ENCODE data around the gene ZNF101.
"Not testable (repeated sequence)": the region's sequence is repeated elsewhere in the genome, so short reads cannot be mapped to it uniquely, and the experiment has no call there.

ZNF101 gene

DNA sequence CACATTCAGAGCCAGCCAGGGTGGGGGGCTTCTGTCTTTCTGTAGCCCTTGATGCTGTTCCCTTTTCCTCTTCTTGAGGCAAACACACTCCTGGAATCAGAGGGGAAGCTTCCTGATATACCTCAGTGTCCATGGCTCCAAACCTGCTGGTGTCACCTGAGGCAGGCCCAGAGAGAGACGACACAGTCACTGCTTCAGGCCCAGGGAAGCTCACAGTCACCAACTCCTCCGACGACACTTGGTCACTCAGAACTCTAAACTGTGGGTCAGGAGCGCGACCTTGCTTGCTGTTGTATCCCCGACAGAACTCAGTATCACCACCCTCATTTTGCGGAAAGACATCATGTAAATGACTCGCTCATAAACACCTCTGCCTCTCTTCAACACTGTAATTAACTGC, 6.3 kb upstream of the ZNF101 start:
- no peak for DNase-seq

DNA sequence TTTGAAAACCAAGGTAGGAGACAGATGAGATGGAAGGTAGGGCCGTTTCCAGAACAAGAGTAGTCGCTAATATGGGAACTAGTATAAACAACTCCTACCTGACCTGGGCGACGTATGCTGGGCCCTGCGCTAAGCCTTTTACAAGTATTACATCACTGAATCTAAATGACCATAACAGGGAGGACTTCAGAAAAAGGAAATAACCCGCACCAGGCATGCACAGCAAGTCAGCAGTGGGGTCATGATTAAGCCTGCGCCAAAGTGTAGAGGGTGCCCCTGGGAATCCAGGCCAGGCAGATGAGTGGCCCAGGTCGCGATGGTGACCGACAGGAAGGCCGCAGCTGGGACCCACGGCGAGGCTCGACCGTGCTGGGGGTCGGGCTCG, 5.8 kb upstream of the ZNF101 start:
- DNase-seq: no peak

DNA sequence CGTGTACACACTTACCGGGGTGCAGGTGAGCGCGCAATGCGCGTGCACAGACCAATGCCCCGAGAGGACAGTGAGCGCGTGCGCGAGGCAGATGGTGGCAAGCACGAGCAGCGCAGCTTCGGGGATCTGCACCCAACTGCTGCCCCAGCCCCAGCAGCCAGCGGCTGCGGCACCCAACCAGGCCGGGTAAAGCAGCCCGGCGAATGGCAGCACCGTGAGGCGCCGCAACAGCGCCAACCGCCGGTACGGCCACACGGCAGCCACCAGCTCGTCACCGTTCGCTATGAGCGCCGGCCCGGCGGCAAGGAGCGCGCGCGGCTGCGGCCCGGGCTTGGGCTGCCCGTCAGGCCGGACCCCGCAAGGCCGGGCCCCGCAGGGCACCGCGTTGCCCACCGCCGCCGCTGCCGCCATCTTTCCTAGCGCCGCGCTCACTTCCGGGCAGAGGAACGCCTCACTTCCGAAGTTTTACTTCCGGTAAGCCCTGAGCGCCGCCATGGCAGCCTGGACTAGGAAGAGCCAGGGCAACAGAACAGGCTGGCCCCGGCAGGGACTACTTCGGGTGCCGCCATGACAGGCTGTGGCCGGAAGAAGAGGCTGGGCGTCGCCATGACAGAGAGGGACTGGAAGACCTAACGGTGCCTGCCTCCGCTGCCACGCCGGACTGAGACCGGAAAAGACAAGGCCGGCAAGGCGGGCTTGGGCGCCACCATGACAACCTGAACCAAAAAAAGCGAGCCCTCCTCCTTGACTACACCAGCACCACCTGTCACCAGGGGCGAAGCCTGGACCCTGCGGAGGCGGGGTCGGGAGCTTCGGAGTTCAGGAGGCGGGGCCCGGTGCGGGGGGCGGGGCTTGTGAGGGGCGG, 5.2 kb upstream of the ZNF101 start, which contains the start of gene ATP13A1:
ATP13A1 (minus strand) TSS at position 421 of the 865 bp plus-strand sequence; CDS start at position 411, 10 bp downstream.
- peak; percentile 94 for DNase-seq

DNA sequence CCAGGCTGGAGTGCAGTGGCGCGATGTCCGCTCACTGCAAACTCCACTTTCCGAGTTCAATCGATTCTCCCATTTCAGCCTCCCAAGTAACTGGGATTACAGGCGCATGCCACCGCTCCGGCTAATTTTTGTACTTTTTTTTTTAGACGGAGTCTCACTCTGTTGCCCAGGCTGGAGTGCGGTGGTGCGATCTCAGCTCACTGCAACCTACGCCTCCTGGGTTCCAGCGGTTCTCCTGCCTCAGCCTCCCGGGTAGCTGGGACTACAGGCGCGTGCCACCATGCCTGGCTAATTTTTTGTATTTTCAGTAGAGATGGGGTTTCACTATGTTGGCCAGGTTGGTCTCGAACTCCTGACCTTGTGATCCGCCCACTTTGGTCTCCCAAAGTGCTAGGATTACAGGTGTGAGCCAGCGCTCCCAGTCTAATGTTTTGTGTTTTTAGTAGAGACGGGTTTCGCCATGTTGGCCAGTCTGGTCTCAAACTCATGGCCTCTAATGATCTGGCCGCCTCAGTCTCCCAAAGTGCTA, 3.2 kb upstream of the ZNF101 start:
- DNase-seq: not testable (repeated sequence)

DNA sequence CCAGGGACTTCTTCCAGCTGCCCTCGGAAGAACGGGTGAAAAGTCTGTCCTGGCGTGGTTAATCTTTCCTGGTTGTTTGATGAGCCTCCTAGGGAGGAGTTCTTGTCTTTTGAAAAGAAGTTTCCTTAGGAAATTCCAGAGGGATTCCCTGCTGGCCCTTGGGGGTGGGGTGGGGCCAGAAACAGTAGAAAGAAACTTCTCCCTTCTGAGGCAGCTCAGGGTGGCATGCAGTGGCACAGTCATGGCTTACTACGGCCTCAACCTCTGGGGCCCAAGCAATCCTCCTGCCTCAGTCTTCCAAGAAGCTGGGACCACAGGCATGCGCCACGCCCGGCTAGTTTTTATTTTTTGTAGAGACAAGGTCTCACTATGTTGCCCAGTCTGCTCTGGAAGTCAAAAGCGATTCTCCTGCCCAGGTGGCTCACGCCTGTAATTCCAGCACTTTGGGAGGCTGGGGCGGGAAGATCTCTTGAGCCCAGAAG, 1.5 kb downstream of the ZNF101 start:
- DNase-seq: no peak

DNA sequence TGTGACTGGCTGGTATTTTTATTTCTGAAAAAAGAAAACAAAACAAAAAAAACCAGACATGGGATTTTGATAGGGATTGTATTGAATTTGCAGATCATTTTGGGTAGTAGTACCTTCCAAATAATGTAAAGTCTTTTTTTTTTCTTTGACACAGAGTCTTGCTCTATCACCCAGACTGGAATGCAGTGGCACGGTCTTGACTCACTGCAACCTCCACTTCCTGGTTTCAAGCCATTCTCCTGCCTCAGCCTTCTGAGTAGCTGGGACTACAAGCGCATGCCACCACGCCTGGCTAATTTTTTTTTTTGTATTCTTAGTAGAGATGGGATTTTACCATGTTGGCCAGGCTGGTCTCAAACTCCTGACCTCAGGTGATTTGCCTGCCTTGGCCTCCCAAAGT, 4.2 kb downstream of the ZNF101 start:
- no peak for DNase-seq

DNA sequence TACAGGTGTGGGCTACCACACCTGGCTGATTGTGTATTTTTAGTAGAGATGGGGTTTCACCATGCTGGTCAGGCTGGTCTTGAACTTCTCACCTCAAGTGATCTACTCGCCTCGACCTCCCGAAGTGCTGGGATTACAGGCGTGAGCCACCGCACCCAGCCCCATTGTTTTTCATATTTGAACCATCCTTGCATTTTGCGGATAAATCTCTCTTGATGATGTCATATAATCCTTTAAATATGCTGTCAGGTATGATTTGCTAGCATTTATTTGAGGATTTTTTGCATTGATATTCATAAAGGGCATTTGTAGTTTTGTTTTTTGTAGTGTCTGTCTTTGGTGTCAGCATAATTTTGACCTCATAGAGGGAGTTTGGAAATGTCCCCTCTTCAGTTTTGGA, 5.7 kb downstream of the ZNF101 start:
- DNase-seq: no peak

DNA sequence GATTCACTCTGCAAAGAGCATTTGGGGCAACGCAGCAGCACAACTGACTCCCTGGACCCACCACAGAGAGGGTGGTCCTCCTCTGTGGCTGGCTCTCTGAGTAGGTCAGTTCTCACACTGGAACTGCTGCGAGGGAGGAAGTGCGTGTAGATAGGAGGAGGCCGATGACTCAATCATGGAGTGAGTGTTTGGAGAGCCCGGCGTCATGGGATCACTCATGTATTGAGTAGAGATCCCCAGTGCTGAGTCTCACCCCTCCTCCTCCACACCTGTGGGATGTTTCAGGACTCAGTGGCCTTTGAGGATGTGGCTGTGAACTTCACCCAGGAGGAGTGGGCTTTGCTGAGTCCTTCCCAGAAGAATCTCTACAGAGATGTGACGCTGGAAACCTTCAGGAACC, 8.9 kb downstream of the ZNF101 start:
- DNase-seq: no peak

DNA sequence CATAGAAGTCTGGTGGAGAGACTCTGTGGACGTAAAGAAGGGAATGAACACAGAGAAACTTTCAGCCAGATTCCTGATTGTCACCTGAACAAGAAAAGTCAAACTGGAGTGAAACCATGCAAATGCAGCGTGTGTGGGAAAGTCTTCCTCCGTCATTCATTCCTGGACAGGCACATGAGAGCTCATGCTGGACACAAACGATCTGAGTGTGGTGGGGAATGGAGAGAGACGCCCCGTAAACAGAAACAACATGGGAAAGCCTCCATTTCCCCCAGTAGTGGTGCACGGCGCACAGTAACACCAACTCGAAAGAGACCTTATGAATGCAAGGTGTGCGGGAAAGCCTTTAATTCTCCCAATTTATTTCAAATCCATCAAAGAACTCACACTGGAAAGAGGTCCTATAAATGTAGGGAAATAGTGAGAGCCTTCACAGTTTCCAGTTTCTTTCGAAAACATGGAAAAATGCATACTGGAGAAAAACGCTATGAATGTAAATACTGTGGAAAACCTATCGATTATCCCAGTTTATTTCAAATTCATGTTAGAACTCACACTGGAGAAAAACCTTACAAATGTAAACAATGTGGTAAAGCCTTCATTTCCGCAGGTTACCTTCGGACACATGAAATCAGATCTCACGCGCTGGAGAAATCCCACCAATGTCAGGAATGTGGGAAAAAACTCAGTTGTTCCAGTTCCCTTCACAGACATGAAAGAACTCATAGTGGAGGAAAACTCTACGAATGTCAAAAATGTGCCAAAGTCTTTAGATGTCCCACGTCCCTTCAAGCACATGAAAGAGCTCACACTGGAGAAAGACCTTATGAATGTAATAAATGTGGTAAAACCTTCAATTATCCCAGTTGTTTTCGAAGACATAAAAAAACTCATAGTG, 10.8 kb downstream of the ZNF101 start:
- no peak for DNase-seq

DNA sequence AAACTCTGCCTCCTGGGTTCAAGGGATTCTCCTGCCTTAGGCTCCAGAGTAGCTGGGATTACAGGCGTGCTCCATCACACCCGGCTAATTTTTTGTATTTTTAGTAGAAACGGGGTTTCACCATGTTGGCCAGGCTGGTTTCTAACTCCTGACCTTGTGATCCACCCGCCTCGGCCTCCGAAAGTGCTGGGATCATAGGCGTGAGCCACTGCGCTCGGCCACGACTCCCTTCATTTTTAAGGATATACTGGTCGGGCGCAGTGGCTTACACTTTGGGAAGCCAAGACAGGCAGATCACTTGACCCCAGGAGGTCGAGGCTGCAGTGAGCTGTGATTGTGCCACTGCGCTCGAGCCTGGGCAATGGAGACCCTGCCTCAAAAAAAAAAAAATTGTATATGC, 17.5 kb downstream of the ZNF101 start:
- not testable (repeated sequence) for DNase-seq

DNA sequence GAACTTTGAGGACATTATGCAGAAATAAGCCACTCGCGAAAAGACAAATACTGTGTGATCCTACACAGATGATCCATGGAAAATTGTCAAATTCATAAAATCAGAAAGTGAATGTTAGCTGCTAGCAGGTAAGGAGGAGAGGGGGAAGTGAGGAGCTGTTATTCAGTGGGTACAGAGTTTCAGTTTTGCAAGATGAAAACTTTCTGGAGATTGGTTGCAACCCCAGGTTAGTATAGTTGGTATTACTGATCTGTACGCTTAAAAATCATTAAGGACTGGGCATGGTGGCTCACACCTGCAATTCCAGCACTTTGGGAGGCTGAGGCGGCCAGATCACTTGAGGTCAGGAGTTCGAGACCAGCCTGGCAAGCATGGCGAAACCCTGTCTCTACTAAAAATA, 17.9 kb downstream of the ZNF101 start:
- no peak for DNase-seq

DNA sequence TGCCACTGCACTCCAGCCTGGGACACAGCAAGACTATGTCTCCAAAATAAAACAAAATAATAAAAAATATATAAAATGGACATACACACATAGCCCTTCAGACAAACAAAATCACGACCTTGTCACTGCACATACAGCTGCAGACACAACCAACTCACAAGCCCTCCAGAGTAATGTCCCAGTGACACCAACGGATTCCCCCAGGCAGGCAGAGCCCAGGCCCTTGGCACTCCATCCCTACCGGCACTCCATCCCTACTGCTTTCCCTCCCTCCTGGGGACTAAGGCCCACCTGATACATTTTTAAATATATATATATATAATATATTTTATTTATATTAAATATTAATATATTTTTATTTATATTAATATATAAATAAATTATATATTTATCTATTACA, 18.5 kb downstream of the ZNF101 start:
- DNase-seq: no peak

DNA sequence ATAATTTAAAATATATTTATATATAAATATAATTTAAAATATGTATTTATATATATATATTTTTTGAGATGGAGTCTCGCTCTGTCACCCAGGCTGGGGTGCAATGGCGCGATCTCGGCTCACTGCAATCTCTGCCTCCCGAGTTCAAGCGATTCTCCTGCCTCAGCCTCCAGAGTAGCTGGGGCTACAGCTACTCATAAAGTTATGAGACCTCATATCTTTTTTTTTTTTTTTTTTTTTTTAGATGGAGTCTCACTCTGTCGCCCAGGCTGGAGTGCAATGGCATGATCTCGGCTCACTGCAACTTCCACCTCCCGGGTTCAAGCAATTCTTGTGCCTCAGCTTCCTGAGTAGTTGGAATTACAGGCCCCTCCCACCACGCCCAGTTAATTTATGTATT, 20.4 kb downstream of the ZNF101 start:
- DNase-seq: not testable (repeated sequence)

DNA sequence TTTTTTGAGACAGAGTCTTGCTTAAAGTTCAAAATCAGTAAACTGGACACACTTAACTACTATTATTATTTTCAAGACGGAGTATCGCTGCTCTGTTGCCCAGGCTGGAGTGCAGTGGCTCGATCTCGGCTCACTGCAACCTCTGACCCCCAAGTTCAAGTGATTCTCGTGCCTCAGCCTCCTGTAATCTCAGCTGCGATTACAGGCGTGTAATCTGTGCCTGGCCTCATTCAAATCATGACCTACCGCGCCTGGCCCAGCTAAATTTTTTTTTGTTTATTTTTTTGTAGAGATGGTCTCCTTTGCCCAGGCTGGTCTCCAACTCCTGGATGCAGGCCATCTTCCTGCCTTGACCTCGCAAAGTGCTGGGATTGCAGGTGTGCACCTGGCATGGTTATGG, 23.0 kb downstream of the ZNF101 start:
- no peak for DNase-seq

DNA sequence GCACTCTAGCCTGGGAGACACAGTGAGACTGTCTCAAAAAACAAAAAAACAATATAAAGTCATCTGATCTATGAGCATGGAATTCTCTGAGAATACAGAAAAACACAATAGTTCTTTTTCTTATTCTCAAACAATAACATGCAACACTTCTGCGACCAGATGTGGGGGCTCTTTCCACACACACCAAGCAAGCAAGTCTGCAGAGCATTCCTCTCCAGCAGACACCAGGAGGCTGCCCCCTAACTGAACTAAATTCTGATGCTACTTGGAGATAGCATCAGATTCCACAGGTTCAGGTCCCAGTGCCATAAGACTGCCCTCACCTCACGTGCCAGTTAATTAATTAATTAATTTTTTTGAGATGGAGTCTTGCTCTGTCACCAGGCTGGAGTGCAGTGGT, 27.7 kb downstream of the ZNF101 start:
- no peak for DNase-seq

DNA sequence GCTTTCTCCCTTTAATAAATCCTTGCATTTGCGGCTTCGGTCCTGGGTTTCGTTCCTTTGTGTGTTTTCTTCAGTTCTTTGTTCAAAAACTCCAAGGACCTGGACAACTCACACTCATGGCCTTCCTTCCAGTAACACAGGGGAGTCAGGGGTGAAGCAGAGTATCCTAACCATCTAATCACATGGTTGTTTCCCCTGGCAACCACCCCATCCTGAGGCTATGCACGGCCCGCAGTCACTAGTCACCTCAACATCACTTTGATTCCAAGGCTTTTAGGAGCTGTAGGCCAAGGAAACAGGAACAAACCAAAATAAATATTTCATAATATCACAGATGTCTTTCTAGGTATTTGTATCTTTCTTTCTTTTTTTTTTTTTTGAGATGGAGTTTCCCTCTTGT, 28.9 kb downstream of the ZNF101 start:
- no peak for DNase-seq

DNA sequence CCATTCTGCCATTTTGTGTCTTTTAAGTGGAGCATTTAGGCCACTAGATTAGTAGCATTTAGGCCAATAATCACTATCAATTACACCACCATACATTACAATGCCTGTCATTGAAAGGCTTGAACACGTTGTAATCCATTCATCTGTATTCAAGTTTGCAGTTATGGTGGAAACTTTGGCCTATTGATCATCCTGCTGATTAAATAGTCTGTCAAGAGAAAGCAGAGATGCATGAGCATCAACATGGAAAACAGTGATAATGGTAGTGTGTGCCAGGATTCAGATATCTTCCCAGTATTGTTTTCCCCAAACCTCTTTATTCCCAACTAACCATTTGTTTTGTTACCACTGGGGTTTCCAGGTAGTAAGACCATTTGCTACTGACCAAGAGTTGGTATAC, 31.9 kb downstream of the ZNF101 start:
- not testable (repeated sequence) for DNase-seq

DNA sequence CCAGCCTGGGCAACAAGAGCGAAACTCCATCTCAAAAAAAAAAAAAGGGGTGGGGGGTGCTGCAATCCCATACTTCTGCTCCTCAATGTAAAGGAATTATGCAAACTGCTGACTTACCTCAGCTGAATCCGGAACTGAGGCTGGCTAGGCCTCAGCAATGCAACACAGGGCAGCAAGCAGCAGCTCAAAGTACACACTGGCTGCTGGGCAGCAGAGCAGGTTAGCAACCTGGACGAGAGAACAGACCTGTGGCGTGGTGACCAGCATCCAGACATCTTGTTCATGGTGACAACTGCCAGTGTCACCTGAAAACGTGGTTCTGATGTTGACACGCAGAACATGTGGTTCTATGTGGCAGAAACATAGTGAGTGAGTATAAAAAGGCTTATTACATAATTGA, 36.2 kb downstream of the ZNF101 start:
- DNase-seq: no peak

DNA sequence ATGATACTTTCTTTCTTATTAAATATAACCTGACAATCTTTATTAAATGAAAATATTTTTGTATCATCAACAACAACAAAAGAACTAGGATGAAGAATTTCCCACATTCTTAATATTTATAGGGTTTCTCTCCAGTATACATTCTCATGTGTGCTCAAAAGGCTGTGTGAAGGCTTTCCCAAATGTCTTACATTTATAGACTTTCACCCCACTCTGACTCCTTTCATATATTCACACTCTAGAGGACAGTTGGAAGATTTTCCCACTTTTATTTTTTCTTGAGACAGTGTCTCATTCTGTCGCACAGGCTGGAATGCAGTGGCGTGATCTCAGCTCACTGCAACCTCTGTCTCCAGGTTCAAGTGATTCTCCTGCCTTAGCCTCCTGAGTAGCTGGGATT, 41.9 kb downstream of the ZNF101 start:
- DNase-seq: no peak

DNA sequence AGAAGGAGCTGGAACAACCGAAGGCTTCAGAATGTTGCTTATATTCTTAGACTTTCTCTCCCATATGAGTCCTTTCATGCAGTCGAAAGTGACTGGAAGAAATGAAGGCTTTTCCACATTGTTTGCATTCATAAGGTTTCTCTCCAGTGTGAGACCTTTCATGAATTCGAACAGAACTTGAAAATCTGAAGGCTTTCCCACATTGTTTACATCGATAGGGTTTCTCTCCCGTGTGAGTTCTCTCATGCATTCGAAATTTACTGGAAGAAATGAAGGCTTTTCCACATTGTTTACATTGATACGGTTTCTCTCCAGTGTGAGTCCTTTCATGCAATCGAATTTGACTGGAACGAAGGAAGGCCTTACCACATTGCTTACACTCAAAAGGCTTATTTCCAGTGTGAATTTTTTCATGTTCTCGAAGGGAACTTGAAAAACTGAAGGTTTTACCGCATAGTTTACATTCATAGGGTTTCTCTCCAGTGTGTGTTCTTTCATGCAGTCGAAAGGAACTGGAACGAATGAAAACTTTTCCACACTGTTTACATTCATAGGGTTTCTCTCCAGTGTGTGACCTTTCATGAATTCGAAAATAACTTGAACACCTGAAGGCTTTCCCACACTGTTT, 42.8 kb downstream of the ZNF101 start:
- DNase-seq: no peak

DNA sequence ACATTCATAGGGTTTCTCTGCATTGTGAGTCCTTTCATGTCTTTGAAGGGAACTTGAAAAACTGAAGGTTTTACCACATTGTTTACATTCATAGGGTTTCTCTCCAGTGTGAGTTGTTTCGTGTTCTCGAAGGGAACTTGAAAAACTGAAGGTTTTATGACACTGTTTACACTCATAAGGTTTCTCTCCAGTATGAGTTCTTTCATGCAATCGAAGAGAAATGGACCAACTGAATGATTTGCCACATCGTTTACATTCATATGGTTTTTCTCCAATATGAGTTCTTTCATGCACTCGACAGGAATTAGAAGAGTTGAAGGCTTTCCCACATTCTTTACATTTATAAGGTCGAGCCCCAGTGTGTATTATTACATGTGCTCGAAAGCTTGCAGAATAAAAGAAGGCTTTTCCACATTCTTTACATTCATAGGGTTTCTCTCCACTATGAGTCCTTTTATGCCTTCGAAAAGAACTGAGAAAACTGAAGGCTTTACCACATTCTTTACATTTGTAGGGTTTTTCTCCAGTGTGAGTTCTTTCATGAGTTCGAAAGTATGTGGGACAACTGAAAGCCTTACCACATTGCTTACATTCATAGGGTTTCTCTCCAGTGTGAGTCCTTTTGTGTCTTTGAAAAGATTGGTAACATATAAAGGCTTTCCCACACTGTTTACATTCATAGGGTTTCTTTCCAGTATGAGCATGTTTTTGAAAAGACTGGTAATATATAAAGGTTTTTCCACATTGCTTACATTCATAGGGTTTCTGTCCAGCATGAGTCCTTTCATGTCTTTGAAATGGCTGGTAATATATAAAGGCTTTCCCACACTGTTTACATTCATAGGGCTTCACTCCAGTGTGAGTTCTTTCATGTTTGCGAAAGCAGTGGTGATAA, 43.5 kb downstream of the ZNF101 start:
- DNase-seq: no peak

DNA sequence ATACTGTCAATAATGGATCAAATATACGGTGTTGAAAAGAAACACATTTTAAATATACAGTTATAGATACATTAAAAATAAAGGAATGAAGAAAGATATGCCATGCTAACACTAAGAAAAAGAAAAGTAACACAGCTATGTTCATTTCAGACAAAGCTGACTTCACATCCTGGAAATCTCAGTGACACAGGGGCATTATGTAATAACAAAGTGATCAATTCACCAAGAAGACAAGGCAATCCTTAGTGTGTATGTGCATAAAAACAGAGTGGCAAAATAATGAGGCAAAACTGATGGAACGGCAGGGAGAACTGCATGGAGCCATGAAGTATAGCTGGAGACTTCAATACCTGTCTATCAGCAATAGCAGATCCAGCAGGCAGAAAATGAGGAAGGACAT, 51.2 kb downstream of the ZNF101 start:
- DNase-seq: no peak
